Spleen (tissue), 11 donors: ENCODE measurements around the gene FRRS1. TPM values are rescaled to one million over a fixed set of nuclear protein-coding genes. Genes with fewer than 3 reads are reported as not detected.

Source experiments
- DNase-seq: peaks from one replicate; pipeline ENCODE4 v3.0.0-alpha.2; 2020
- H3K27ac ChIP-seq, 8 donors: fragments of 200-600 bp; sonication (generic) in 7 of 8; 1 replicate in 4 of 8; 2 replicates in 4 of 8; pipeline versions ENCODE4 v1.5.0 to v1.8.0; 2016 to 2021; ENCODE audit warnings: inconsistent platforms in 4 of 8, mild to moderate bottlenecking in 4 of 8, moderate library complexity in 1 of 8
- H3K27me3 ChIP-seq, 7 donors: fragments of 200-600 bp; sonication (generic) in 6 of 7; replicated peaks in 1 of 7; 1 replicate in 4 of 7; 2 replicates in 3 of 7; pipeline versions ENCODE4 v1.5.0 to v1.8.0; 2016 to 2021; ENCODE audit warnings: inconsistent platforms in 3 of 7, mild to moderate bottlenecking in 1 of 7
- H3K36me3 ChIP-seq, 6 donors: fragments of 200-600 bp; sonication (generic) in 5 of 6; 1 replicate in 4 of 6; 2 replicates in 2 of 6; pipeline versions ENCODE4 v1.5.0 to v1.8.0; 2016 to 2021; ENCODE audit warnings: inconsistent platforms in 2 of 6
- H3K4me1 ChIP-seq, 6 donors: fragments of 200-600 bp; sonication (generic) in 5 of 6; 1 replicate in 3 of 6; 2 replicates in 3 of 6; pipeline versions ENCODE4 v1.5.0 to v1.8.0; 2016 to 2021; ENCODE audit warnings: inconsistent platforms in 3 of 6
- H3K4me3 ChIP-seq, 8 donors: fragments of 200-600 bp; sonication (generic) in 7 of 8; 1 replicate in 4 of 8; 2 replicates in 4 of 8; pipeline versions ENCODE4 v1.5.0 to v1.8.0; 2016 to 2021; ENCODE audit warnings: inconsistent platforms in 4 of 8, mild to moderate bottlenecking in 4 of 8, moderate library complexity in 2 of 8
- H3K9me3 ChIP-seq, 8 donors: fragments of 200-600 bp; sonication (generic) in 7 of 8; 1 replicate in 4 of 8; 2 replicates in 4 of 8; pipeline versions ENCODE4 v1.5.0 to v1.8.0; 2016 to 2021; ENCODE audit warnings: inconsistent platforms in 4 of 8
- POLR2A ChIP-seq, 3 donors: fragments of 450-650 bp; IDR thresholded peaks; one replicate each; pipeline ENCODE4 v1.5.1; 2017; ENCODE audit warnings: antibody characterized with exemption in 3 of 3, mild to moderate bottlenecking in 1 of 3
- POLR2AphosphoS5 ChIP-seq, 3 donors: sonication (generic); formaldehyde crosslinking; IDR thresholded peaks; one replicate each; pipeline ENCODE4 v1.5.1; 2017; ENCODE audit warnings: antibody characterized with exemption in 3 of 3
- WGBS, 5 donors: extraction: QIAGEN DNeasy Blood & Tissue Kit in 3 of 5; methylation state at CpG; one replicate each; pipeline versions ENCODE4 v1.1.5 to v1.1.7; 2013 to 2018; 5-methylcytosine and 5-hydroxymethylcytosine counted together
- intact Hi-C: fragments of 100-400 bp; cut with DNase I; formaldehyde crosslinking; loops from one replicate; pipeline ENCODE4 v1.15.0; 2023; ENCODE audit warnings: low total_unique reads
- polyA plus RNA-seq, 3 donors: library from polyadenylated mRNA; stranded (reverse); fragments of 200-250 nt; gene quantifications; one replicate each; pipeline ENCODE4 v1.2.1, GENCODE V29; 2013
- total RNA-seq, 7 donors: library from RNA; depleted of rRNA in 3 of 7; stranded (reverse); fragments of >200 nt in 3 of 7; fragmentation: NEBNext Ultra II Directional in 4 of 7; extraction: Animal tissue kit (Norgen Biotek cat#: 25700) in 4 of 7; gene quantifications; one replicate each; pipeline versions ENCODE4 v1.1.0 to v1.2.1, GENCODE V29; 2016 to 2021
- TF ChIP-seq, protein P1 (sequence below), 11 experiments: fragments of 200-600 bp in 7 of 11; fragments of 450-650 bp in 4 of 11; sonication (generic) in 4 of 11; IDR thresholded peaks in 8 of 11; conservative IDR thresholded peaks in 3 of 11; 1 replicate in 7 of 11; 2 replicates in 4 of 11; pipeline versions ENCODE4 v1.4.0 to v1.8.0; 2016 to 2021; ENCODE audit warnings: antibody characterized with exemption in 11 of 11, inconsistent platforms in 4 of 11, mild to moderate bottlenecking in 1 of 11
- donor health status: healthy with polysubstance abuse.
- donor health status: DM: no; HTN: no; CAD: no; lungs with moderate emphysema.
- donor health status: DM: no; HTN: no; CAD: no.
- donor health status: Bipolar disorder and iron deficiency.
- donor health status: healthy.
- donor health status: DM: no; HTN: no; CAD: no.
- donor health status: DM: yes; HTN: yes; CAD: no.

FRRS1 gene
- total and polyA plus RNA-seq, 10 donors: 0.13 to 7.3 (median 4.4) TPM

DNA sequence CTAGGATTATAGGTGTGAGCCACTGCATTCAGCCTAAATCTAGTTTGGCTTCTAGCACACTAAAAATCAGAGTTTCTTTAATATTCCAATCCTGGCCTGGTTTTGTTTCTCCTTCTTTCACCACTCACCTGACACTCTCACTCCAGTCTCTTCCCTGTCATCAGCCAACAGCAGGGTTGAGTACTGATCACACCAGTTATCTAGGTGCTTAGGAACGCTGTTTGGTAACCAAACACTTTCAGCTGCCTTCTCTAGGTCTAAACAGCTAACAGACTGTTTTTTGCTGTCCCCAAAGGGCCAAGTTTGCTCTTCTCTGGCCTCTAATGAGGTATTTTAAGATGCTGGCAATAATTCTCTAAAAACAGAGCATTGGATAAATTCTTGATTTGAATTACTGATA lies 17.7 kb upstream of the FRRS1 start:
- no peak for TF ChIP-seq POLR2A (IDR thresholded peaks at IDR 0.05)
- TF ChIP-seq, protein P1, sequence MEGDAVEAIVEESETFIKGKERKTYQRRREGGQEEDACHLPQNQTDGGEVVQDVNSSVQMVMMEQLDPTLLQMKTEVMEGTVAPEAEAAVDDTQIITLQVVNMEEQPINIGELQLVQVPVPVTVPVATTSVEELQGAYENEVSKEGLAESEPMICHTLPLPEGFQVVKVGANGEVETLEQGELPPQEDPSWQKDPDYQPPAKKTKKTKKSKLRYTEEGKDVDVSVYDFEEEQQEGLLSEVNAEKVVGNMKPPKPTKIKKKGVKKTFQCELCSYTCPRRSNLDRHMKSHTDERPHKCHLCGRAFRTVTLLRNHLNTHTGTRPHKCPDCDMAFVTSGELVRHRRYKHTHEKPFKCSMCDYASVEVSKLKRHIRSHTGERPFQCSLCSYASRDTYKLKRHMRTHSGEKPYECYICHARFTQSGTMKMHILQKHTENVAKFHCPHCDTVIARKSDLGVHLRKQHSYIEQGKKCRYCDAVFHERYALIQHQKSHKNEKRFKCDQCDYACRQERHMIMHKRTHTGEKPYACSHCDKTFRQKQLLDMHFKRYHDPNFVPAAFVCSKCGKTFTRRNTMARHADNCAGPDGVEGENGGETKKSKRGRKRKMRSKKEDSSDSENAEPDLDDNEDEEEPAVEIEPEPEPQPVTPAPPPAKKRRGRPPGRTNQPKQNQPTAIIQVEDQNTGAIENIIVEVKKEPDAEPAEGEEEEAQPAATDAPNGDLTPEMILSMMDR (IDR thresholded peaks at IDR 0.05 in 8 of 11, conservative IDR thresholded peaks at IDR 0.05 in 3 of 11): no peak
- no peak for TF ChIP-seq POLR2AphosphoS5 (IDR thresholded peaks at IDR 0.05)
- Histone ChIP-seq H3K4me1 (peaks cover 0 to 33% (median 23%) of the 10 kb centered on the region in 6 donors), H3K27ac (no peak overlapping the region), H3K27me3 (peaks cover 0 to 12% (median 0%) of the 10 kb centered on the region in 7 donors), H3K4me3 (no peak overlapping the region), H3K9me3 (no peaks in the 10 kb centered on the region), H3K36me3 (no peaks in the 10 kb centered on the region)
- 50 to 86% (median 60%) methylated on average over 1 of the region's 1 CpG for WGBS, 5 donors
- DNase-seq: no peak
- intact Hi-C loops: no loop called here

DNA sequence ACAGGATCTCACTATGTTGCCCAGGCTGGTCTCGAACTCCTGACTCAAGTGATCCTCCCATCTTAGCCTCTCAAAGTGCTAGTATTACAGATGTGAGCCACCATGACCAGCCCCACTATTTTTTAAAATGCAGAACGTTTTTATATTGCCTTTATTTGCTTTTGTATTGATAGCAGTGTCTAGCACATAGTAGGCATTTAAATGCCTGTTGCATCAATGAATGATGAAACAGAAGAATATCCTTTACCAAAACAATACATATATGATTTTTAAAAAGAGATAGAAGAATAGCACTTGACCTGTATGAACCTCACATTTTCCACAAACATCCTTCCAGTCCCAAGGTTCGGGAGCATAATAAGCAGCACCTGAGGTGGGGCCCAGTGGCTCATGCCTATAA lies 16.5 kb upstream of the FRRS1 start:
- TF ChIP-seq, protein P1 (IDR thresholded peaks at IDR 0.05 in 8 of 11, conservative IDR thresholded peaks at IDR 0.05 in 3 of 11): no peak
- no peak for TF ChIP-seq POLR2A (IDR thresholded peaks at IDR 0.05)
- no peak for DNase-seq
- Histone ChIP-seq H3K4me1 (peaks cover 0 to 33% (median 23%) of the 10 kb centered on the region in 6 donors), H3K36me3 (no peaks in the 10 kb centered on the region), H3K9me3 (no peaks in the 10 kb centered on the region), H3K27ac (no peak overlapping the region), H3K27me3 (peaks cover 0 to 10% (median 0%) of the 10 kb centered on the region in 7 donors), H3K4me3 (no peak overlapping the region)
- 70 to 86% (median 76%) methylated on average over 3 of the region's 3 CpGs for WGBS, 5 donors
- intact Hi-C loops: no loop called here

DNA sequence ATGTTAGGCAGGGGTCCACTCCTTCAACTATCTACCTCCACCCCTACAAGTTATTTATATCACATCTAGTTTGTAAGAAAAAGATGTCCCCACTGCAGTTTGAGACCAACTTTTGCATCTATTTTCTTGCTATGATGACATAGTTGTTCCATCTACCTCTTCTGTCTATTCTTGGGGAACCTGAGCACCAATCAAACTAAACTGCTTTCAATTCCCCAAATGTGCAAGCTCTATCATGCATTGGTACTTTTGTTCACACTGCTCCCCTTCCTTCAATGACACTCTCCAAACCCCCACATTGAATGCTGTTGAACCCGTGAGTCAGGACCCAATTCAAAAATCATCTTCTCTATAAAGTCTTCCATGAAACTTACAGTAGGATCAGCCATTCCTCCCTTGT lies 16.0 kb upstream of the FRRS1 start:
- intact Hi-C loops: no loop called here
- Histone ChIP-seq H3K4me1 (peaks cover 0 to 33% (median 23%) of the 10 kb centered on the region in 6 donors), H3K36me3 (no peaks in the 10 kb centered on the region), H3K27me3 (peaks cover 0 to 8% (median 0%) of the 10 kb centered on the region in 7 donors), H3K9me3 (no peaks in the 10 kb centered on the region), H3K4me3 (no peak overlapping the region), H3K27ac (no peak overlapping the region)
- TF ChIP-seq, protein P1 (IDR thresholded peaks at IDR 0.05 in 8 of 11, conservative IDR thresholded peaks at IDR 0.05 in 3 of 11): no peak
- TF ChIP-seq POLR2A (IDR thresholded peaks at IDR 0.05) (no peak), POLR2AphosphoS5 (IDR thresholded peaks at IDR 0.05) (no peak)
- no peak for DNase-seq
- WGBS, 5 donors: 85 to 90% (median 86%) methylated on average over 1 of the region's 1 CpG

DNA sequence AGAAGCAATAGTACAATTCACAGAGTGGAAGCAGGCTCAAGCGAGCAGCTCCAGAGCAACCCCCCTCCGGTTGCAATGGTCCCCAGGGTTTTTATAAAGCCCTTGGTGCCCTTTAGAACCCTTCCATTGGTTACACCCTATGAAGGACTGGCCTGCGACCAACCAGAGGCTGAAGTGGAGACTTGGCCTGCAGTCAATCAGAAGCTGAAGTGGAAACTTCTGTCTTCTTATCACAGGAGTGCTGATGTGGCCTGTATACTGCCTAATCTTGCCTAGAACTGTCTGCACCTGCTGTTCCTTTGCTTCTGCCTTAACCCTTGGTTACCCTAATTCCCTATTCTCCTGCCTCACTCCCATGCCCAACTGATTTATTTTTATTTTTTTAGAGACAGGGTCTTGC lies 15.4 kb upstream of the FRRS1 start:
- peaks cover 0 to 8% (median 0%) of the 10 kb centered on the region in 7 donors for H3K27me3 ChIP-seq
- no peaks in the 10 kb centered on the region for H3K9me3 ChIP-seq
- H3K36me3 ChIP-seq: no peaks in the 10 kb centered on the region
- no peak overlapping the region for H3K27ac ChIP-seq
- peaks cover 0 to 28% (median 19%) of the 10 kb centered on the region in 6 donors for H3K4me1 ChIP-seq
- WGBS, 5 donors: 79 to 95% (median 87%) methylated on average over 3 of the region's 3 CpGs
- intact Hi-C loops: no loop called here
- no peak for TF ChIP-seq POLR2A (IDR thresholded peaks at IDR 0.05)
- TF ChIP-seq, protein P1 (IDR thresholded peaks at IDR 0.05 in 8 of 11, conservative IDR thresholded peaks at IDR 0.05 in 3 of 11): no peak
- no peak for TF ChIP-seq POLR2AphosphoS5 (IDR thresholded peaks at IDR 0.05)
- no peak overlapping the region for H3K4me3 ChIP-seq
- DNase-seq: no peak
